Neutrophil (primary cell): Measurements from ENCODE around the gene CCDC142.

ENCODE experiments used
- H3K27ac ChIP-seq: fragments of 200-600 bp; sonication (generic); 2 replicates; pipeline ENCODE4 v1.5.1; 2016; ENCODE audit warnings: mild to moderate bottlenecking, moderate library complexity
- H3K27me3 ChIP-seq: fragments of 200-600 bp; sonication (generic); 2 replicates; pipeline ENCODE4 v1.6.0; 2016; ENCODE audit warnings: mild to moderate bottlenecking
- H3K36me3 ChIP-seq: fragments of 200-600 bp; sonication (generic); 2 replicates; pipeline ENCODE4 v1.5.1; 2017
- H3K4me1 ChIP-seq, 2 experiments: fragments of 200-600 bp in 1 of 2; sonication (generic) in 1 of 2; 1 replicate in 1 of 2; 2 replicates in 1 of 2; pipeline versions ENCODE4 v1.5.1 to v1.6.1; 2013 to 2016; ENCODE audit warnings: low read depth in 1 of 2, low read length in 1 of 2, mild to moderate bottlenecking in 1 of 2, moderate library complexity in 1 of 2; ENCODE audit not compliant: control insufficient read depth in 1 of 2, insufficient read depth in 1 of 2
- H3K4me3 ChIP-seq, 2 experiments: fragments of 200-600 bp in 1 of 2; sonication (generic) in 1 of 2; 1 replicate in 1 of 2; 2 replicates in 1 of 2; pipeline ENCODE4 v1.5.1; 2013 to 2016; ENCODE audit warnings: low read depth in 1 of 2, low read length in 1 of 2, mild to moderate bottlenecking in 1 of 2, moderate library complexity in 1 of 2
- H3K9me3 ChIP-seq: fragments of 200-600 bp; sonication (generic); 2 replicates; pipeline ENCODE4 v1.5.1; 2016
- CTCF ChIP-seq: fragments of 200-600 bp; sonication (generic); IDR thresholded peaks from 2 replicates; pipeline ENCODE4 v1.5.1; 2016; ENCODE audit warnings: antibody characterized with exemption

CCDC142 gene

DNA sequence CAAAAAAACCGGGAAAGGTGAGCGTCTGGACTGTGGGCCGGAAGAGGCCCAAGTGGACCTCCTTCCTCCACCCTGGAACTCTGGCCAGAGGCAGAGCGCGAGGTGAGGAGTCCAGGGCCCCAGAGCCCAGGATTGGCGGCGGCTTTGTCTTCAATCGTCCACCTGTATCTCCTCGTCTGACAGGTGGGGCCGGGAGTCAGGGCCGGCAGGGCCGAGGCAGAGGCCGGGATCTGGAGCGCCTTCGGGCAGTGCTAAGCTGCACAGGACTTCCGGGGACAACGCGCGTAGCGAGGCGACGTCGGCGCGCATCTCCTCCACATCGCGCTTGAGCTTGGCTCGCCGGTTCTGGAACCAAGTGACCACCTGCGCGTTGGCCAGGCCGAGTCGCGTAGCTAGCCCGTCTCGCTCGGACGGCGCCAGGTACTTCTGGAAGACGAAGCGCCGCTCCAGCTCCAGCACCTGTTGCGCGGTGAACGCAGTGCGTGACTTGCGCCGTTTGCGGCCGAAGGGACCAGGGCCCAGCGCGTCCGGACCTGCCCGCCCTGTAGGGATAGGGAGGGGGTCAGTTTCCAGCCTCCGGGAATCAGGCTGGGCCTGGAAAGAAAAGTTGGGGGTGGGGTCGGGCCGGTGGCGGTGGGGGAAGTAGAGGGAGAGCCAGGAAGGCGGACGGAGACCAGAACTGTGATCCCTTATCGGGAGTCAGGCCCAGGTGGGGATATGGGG, 15.1 kb upstream of the CCDC142 start:
- TF ChIP-seq CTCF: no peak

GRCh38 chr2:74496997-74497776, 14.4 kb upstream of the CCDC142 start:
- peaks cover 23% of the 10 kb centered on the region for H3K36me3 ChIP-seq
- H3K9me3 ChIP-seq: no peaks in the 10 kb centered on the region
- no peak overlapping the region for H3K27ac ChIP-seq
- H3K27me3 ChIP-seq: peaks cover 64% of the 10 kb centered on the region
- no peak for TF ChIP-seq CTCF
- H3K4me3 ChIP-seq: peak overlapping the region; percentile 53 to 59
- peaks cover 26 to 27% of the 10 kb centered on the region in 2 experiments for H3K4me1 ChIP-seq

More for the DNA sequence above, 15.1 kb upstream of the CCDC142 start:
- peak overlapping the region; percentile 53 to 59 for H3K4me3 ChIP-seq
- H3K27me3 ChIP-seq: peaks cover 71% of the 10 kb centered on the region
- H3K9me3 ChIP-seq: no peaks in the 10 kb centered on the region
- H3K27ac ChIP-seq: no peak overlapping the region
- peaks cover 33 to 34% of the 10 kb centered on the region in 2 experiments for H3K4me1 ChIP-seq
- H3K36me3 ChIP-seq: peaks cover 16% of the 10 kb centered on the region

- Histone ChIP-seq H3K36me3 (peaks cover 41% of the 10 kb centered on the region), H3K27ac (no peak overlapping the region), H3K27me3 (peaks cover 46% of the 10 kb centered on the region), H3K4me1 (peaks cover 26% of the 10 kb centered on the region in 2 experiments), H3K9me3 (no peaks in the 10 kb centered on the region), H3K4me3 (no peak overlapping the region)
- TF ChIP-seq CTCF: no peak
These were observed 12.6 kb upstream of the CCDC142 start for GRCh38 chr2:74495440-74495839.

DNA sequence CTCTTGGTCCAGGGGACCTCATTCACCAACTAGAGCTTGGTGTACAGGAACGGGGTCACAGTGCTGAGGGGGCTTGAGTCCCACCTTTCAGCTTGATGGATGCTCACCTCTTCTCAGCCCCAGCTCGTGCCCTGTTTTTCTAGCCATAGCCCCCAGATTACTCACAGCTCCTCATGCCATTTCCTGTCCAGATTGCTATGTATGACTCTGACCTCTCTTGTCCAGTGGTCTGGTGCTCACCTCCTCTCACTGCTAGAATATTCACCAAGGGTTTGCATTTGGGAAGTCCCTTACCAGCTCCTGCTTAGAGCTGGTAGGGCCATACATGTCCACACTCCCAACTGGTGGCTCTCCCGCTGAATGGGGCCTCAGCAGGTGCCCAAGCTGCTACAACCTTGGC, 10.7 kb upstream of the CCDC142 start:
- Histone ChIP-seq H3K27me3 (peaks cover 27% of the 10 kb centered on the region), H3K27ac (no peak overlapping the region), H3K36me3 (peaks cover 58% of the 10 kb centered on the region), H3K9me3 (no peaks in the 10 kb centered on the region), H3K4me1 (peaks cover 11% of the 10 kb centered on the region in 2 experiments), H3K4me3 (no peak overlapping the region)
- no peak for TF ChIP-seq CTCF

GRCh38 chr2:74491648-74492544, 9.1 kb upstream of the CCDC142 start:
- Histone ChIP-seq H3K27ac (no peak overlapping the region), H3K9me3 (no peaks in the 10 kb centered on the region), H3K27me3 (peaks cover 11% of the 10 kb centered on the region), H3K4me1 (no peaks in the 10 kb centered on the region), H3K36me3 (peaks cover 67% of the 10 kb centered on the region), H3K4me3 (no peak overlapping the region)
- TF ChIP-seq CTCF: no peak
